ENCODE measurements around the gene TMPRSS3. TPM values are rescaled to one million over a fixed set of nuclear protein-coding genes. Genes with fewer than 3 reads are reported as not detected.

Gene TMPRSS3
- polyA plus RNA-seq, 1 of the 3 experiments (the other 2 are of a cell fraction) = not detected

- ChIA-PET POLR2A (no interaction called here), CTCF (interaction anchor here (1.0 to 2.2 kb wide), 2 partner anchors 50 to 243 kb away, joined by 3 to 6 read pairs; no protein-coding TSS in a partner anchor)
- TF ChIP-seq TCF12 (IDR thresholded peaks at IDR 0.05) (no peak), EZH2phosphoT487 (IDR thresholded peaks at IDR 0.05; ENCODE audit: borderline replicate concordance, low read depth) (no peak), NFIC (IDR thresholded peaks at IDR 0.05; ENCODE audit: borderline replicate concordance) (no peak), NRF1 (IDR thresholded peaks at IDR 0.05; ENCODE audit: low read depth, low read length) (no peak), REST (IDR thresholded peaks at IDR 0.05; ENCODE audit: low read depth, low read length) (no peak), SMC3 (IDR thresholded peaks at IDR 0.05; ENCODE audit: low read depth, low read length) (no peak), RCOR1 (IDR thresholded peaks at IDR 0.05; ENCODE audit: low read length) (no peak), FOXJ3 (CRISPR knock-in tag; IDR thresholded peaks at IDR 0.05) (no peak), YY1 (IDR thresholded peaks at IDR 0.05; ENCODE audit: low read depth) (no peak), RXRA (IDR thresholded peaks at IDR 0.05; ENCODE audit: borderline replicate concordance, low read depth) (no peak), FOXM1 (IDR thresholded peaks at IDR 0.05; ENCODE audit: low read depth) (no peak), GATA2 (CRISPR knock-in tag; IDR thresholded peaks at IDR 0.05) (no peak), IRF3 (IDR thresholded peaks at IDR 0.05; ENCODE audit: low read depth, low read length) (no peak), EP300 (IDR thresholded peaks at IDR 0.05; ENCODE audit: borderline replicate concordance in 1 of 2, low read depth in 1 of 2, low read length in 1 of 2) (no peak), MXI1 (IDR thresholded peaks at IDR 0.05; ENCODE audit: low read depth, low read length) (no peak), RAD21 (IDR thresholded peaks at IDR 0.05; ENCODE audit: low read length) (no peak), TEAD4 (IDR thresholded peaks at IDR 0.05; ENCODE audit: borderline replicate concordance, insufficient read depth) (no peak), FOSL2 (IDR thresholded peaks at IDR 0.05; ENCODE audit: borderline replicate concordance, low read depth) (no peak), ELF1 (IDR thresholded peaks at IDR 0.05) (no peak)
Measured at GRCh38 chr21:42360317-42360716, 35.5 kb downstream of the TMPRSS3 start.

More at GRCh38 chr21:42360317-42360716, 35.5 kb downstream of the TMPRSS3 start:
- no peak overlapping the region for H3K4me2 ChIP-seq
- no peak overlapping the region for H2AFZ ChIP-seq (ENCODE audit: low read depth)
- H3K4me3 ChIP-seq (ENCODE audit: low read depth in 2 of 2, low read length in 1 of 2) = no peak overlapping the region
- no peaks in the 10 kb centered on the region for H3K9me3 ChIP-seq
- H3K9me2 ChIP-seq = no peaks in the 10 kb centered on the region
- H4K20me1 ChIP-seq (ENCODE audit: insufficient read depth) = no peaks in the 10 kb centered on the region
- no peak overlapping the region for H3K27ac ChIP-seq (ENCODE audit: low read depth in 2 of 2, low read length in 1 of 2)
- no peak overlapping the region for H3K9ac ChIP-seq
- DNase-seq = no peak
- H3F3A ChIP-seq (replicated peaks; ENCODE audit: insufficient read depth) = no peaks in the 10 kb centered on the region
- no peaks in the 10 kb centered on the region for H3K36me3 ChIP-seq (replicated peaks in 1 of 2; ENCODE audit: control insufficient read depth in 1 of 2, insufficient read depth in 2 of 2, low read length in 1 of 2)
- 44% methylated on average over 2 of the region's 2 CpGs for WGBS (ENCODE audit: low lambda C conversion rate)
- H3K4me1 ChIP-seq (ENCODE audit: control insufficient read depth in 1 of 2, insufficient read depth in 2 of 2, low read depth in 1 of 2, low read length in 1 of 2) = no peaks in the 10 kb centered on the region
- H3K79me2 ChIP-seq (ENCODE audit: insufficient read depth) = no peaks in the 10 kb centered on the region
- H3K27me3 ChIP-seq (ENCODE audit: insufficient read depth) = no peaks in the 10 kb centered on the region
